ENCODE measurements around the gene TBXT. TPM values are rescaled to one million over a fixed set of nuclear protein-coding genes. Genes with fewer than 3 reads are reported as not detected.
"Not testable (repeated sequence)": the region's sequence is repeated elsewhere in the genome, so short reads cannot be mapped to it uniquely, and the experiment has no call there.

The TBXT gene
- total and polyA plus RNA-seq, 9 donors = not detected

DNA sequence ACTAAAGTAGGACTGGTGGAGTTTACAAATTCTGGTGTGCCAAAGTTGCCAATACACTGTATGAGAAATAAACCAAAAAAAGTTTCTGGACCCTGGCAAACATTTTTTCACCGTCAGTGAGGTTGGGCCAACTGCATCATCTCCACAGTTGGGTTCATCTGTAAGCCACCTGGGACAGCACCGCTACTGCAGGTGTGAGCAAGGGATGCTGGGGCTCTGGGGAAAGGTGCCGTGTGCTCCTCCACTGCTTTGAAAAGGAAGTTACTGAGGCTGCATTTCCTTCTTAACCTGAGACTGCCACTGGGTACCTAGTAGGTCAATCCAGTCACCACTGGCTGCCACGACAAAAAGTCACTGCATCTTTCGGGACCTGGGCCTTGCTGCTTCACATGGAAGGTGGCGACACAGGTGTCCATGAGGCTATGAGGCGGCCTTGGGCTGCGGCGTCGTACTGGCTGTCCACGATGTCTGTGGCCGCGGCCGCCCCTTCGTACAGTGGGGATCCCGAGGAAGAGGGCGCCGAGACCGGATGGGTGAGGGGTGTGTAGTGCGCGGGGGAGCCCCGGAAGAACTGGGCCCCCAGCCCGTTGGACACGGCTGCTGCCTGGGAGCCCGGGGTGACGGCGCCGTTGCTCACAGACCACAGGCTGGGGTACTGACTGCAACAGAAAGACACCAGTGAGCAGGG, 9.6 kb downstream of the TBXT start:
- H3K27me3 ChIP-seq (ENCODE audit: control insufficient read depth, insufficient read depth, low read length) = peaks cover 27% of the 10 kb centered on the region
- H3K9me3 ChIP-seq (replicated peaks; ENCODE audit: control insufficient read depth, low read depth, low read length) = no peaks in the 10 kb centered on the region
- H3K4me1 ChIP-seq (ENCODE audit: control insufficient read depth, insufficient read depth, low read length) = no peaks in the 10 kb centered on the region
- no peak overlapping the region for H3K27ac ChIP-seq (ENCODE audit: low read length)
- no peak overlapping the region for H3K4me3 ChIP-seq (ENCODE audit: low read length)
- no peaks in the 10 kb centered on the region for H3K36me3 ChIP-seq (ENCODE audit: control insufficient read depth, insufficient read depth, low read length)
- DNase-seq = no peak
- 87% methylated on average over 26 of the region's 28 CpGs for WGBS (ENCODE audit: insufficient coverage)

DNA sequence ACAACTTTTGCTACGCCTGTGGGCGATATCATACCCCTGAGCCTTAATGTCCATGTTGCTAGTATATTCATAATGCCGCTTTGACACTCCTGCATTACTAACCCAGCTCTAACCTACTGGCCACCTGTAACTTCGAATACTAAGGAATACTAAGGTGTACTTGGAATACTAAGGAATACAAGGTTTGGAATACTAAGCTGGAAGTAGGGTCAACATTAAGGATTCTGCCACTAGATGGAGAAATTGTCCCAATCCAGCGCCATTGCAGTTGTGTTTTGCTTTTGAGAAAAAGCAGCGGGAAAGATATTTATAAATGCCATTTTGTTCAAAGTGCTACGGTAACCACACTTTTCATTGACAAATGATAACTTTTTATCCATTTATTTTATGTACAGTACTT, 10.7 kb downstream of the TBXT start:
- H3K36me3 ChIP-seq (ENCODE audit: control insufficient read depth, insufficient read depth, low read length) = no peaks in the 10 kb centered on the region
- H3K4me1 ChIP-seq (ENCODE audit: control insufficient read depth, insufficient read depth, low read length) = no peaks in the 10 kb centered on the region
- peak; percentile 36 for DNase-seq
- peaks cover 16% of the 10 kb centered on the region for H3K27me3 ChIP-seq (ENCODE audit: control insufficient read depth, insufficient read depth, low read length)
- H3K9me3 ChIP-seq (replicated peaks; ENCODE audit: control insufficient read depth, low read depth, low read length) = no peaks in the 10 kb centered on the region
- no peak overlapping the region for H3K27ac ChIP-seq (ENCODE audit: low read length)
- 100% methylated on average over 1 of the region's 7 CpGs for WGBS (ENCODE audit: insufficient coverage)
- H3K4me3 ChIP-seq (ENCODE audit: low read length) = no peak overlapping the region

DNA sequence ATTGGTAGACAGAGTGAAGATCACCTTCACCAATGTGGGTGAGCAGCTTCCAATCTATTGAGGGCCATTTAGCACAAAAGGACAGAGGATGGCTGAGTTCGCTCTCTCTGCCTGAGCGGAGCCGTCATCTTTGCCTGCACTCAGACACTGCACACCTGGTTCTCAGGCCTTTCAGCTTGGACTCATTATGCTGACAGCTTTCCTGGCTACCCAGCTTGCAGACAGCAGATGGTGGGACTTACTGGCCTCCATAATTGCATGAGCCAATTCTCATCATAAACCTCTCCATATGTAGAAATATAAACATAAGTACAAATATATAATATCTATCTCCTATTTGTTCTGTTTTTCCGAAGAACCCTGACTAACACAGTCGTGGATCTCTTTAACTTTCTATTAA, 13.7 kb downstream of the TBXT start:
- no peak overlapping the region for H3K4me3 ChIP-seq (ENCODE audit: low read length)
- WGBS (ENCODE audit: insufficient coverage) = 55% methylated on average over 3 of the region's 5 CpGs
- no peaks in the 10 kb centered on the region for H3K4me1 ChIP-seq (ENCODE audit: control insufficient read depth, insufficient read depth, low read length)
- peaks cover 10% of the 10 kb centered on the region for H3K27me3 ChIP-seq (ENCODE audit: control insufficient read depth, insufficient read depth, low read length)
- peaks cover 4% of the 10 kb centered on the region for H3K9me3 ChIP-seq (replicated peaks; ENCODE audit: control insufficient read depth, low read depth, low read length)
- H3K36me3 ChIP-seq (ENCODE audit: control insufficient read depth, insufficient read depth, low read length) = no peaks in the 10 kb centered on the region
- DNase-seq = no peak
- no peak overlapping the region for H3K27ac ChIP-seq (ENCODE audit: low read length)

DNA sequence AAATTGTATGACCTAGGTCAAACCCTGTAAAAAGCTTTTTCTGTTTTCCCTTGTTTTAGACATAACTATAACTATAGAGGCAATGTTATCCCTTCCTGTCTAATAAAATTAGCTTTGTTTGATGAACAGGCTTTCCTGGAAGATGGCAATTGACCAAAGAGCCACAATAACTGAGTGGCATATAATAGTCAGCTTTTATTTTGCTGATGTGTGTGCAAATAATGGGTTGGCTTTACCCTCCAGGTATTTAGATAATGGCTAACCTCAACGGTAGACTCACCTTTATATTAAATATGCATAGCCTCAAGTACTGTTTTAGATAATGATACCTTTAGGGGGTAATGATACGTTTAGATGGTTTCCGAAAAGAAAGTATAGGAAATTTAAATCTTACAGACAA, 15.0 kb downstream of the TBXT start:
- peaks cover 4% of the 10 kb centered on the region for H3K27me3 ChIP-seq (ENCODE audit: control insufficient read depth, insufficient read depth, low read length)
- peaks cover 4% of the 10 kb centered on the region for H3K9me3 ChIP-seq (replicated peaks; ENCODE audit: control insufficient read depth, low read depth, low read length)
- no peak for DNase-seq
- no peak overlapping the region for H3K4me3 ChIP-seq (ENCODE audit: low read length)
- H3K36me3 ChIP-seq (ENCODE audit: control insufficient read depth, insufficient read depth, low read length) = no peaks in the 10 kb centered on the region
- no peak overlapping the region for H3K27ac ChIP-seq (ENCODE audit: low read length)
- no CpG with 5 or more reads among the region's 3 CpGs for WGBS (ENCODE audit: insufficient coverage)
- no peaks in the 10 kb centered on the region for H3K4me1 ChIP-seq (ENCODE audit: control insufficient read depth, insufficient read depth, low read length)

DNA sequence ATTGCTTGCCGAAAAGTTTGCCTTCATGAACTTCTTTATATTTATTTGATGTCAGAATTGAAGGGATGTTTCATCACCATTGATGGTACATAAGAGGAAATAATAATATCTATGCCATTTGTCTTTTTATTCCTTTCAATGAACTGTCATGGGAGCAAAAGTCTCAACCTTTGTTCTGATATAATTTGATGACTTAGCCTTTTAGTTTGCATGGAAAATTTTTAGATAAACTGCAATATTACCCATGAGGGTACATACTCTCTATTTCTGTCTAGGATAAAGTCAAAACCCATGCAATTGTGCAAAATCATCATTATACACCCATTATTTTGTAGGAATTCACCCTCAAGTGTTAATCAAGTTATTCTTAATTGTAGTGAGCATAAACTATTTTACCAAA, 15.9 kb downstream of the TBXT start:
- no peaks in the 10 kb centered on the region for H3K36me3 ChIP-seq (ENCODE audit: control insufficient read depth, insufficient read depth, low read length)
- no peak overlapping the region for H3K4me3 ChIP-seq (ENCODE audit: low read length)
- no peak for DNase-seq
- peaks cover 4% of the 10 kb centered on the region for H3K9me3 ChIP-seq (replicated peaks; ENCODE audit: control insufficient read depth, low read depth, low read length)
- no peak overlapping the region for H3K27ac ChIP-seq (ENCODE audit: low read length)
- peaks cover 4% of the 10 kb centered on the region for H3K27me3 ChIP-seq (ENCODE audit: control insufficient read depth, insufficient read depth, low read length)
- no CpG with 5 or more reads among the region's 1 CpG for WGBS (ENCODE audit: insufficient coverage)
- H3K4me1 ChIP-seq (ENCODE audit: control insufficient read depth, insufficient read depth, low read length) = no peaks in the 10 kb centered on the region

DNA sequence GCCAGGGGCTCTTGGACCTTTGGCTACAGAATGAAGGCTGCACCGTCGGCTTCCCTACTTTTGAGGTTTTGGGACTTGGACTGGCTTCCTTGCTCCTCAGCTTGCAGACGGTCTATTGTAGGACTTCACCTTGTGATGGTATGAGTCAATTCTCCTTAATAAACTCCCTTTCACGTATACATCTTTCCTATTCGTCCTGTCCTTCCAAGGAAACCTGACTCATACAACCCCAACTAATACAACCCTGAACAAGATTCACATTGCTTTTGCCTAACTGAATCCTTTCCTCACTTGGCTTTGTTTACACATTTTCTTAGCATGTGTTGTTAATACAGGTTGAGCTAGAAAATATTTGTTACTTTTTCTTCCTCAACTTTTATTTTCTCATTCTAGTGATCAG, 21.9 kb downstream of the TBXT start:
- Histone ChIP-seq H3K27me3 (ENCODE audit: control insufficient read depth, insufficient read depth, low read length) (peaks cover 2% of the 10 kb centered on the region), H3K4me3 (ENCODE audit: low read length) (no peak overlapping the region), H3K4me1 (ENCODE audit: control insufficient read depth, insufficient read depth, low read length) (no peaks in the 10 kb centered on the region), H3K9me3 (replicated peaks; ENCODE audit: control insufficient read depth, low read depth, low read length) (peaks cover 4% of the 10 kb centered on the region), H3K27ac (ENCODE audit: low read length) (no peak overlapping the region), H3K36me3 (ENCODE audit: control insufficient read depth, insufficient read depth, low read length) (no peaks in the 10 kb centered on the region)
- DNase-seq = no peak
- 100% methylated on average over 2 of the region's 5 CpGs for WGBS (ENCODE audit: insufficient coverage)

DNA sequence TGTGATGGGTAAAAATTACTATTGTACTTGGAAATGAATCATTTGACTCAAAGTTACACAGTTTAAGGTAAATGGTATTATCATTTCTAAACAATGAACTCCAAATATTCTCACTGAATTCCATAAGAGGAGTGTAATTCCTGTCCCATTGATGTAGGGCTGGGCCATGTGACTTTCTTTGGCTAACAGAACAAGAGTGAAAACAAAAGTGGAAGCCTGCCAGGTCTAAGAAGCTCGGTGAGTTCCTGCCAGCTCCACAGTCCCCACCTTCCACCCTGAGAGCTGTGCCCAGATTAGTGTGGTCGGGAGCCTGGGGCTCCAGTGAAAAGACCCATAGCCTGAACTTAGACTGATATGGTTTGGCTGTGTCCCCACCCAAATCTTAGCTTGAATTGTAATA, 24.6 kb downstream of the TBXT start:
- Histone ChIP-seq H3K4me3 (ENCODE audit: low read length) (no peak overlapping the region), H3K27ac (ENCODE audit: low read length) (no peak overlapping the region), H3K27me3 (ENCODE audit: control insufficient read depth, insufficient read depth, low read length) (peaks cover 4% of the 10 kb centered on the region), H3K4me1 (ENCODE audit: control insufficient read depth, insufficient read depth, low read length) (no peaks in the 10 kb centered on the region), H3K36me3 (ENCODE audit: control insufficient read depth, insufficient read depth, low read length) (no peaks in the 10 kb centered on the region), H3K9me3 (replicated peaks; ENCODE audit: control insufficient read depth, low read depth, low read length) (no peaks in the 10 kb centered on the region)
- peak; percentile 12 for DNase-seq
- no CpG with 5 or more reads among the region's 2 CpGs for WGBS (ENCODE audit: insufficient coverage)

DNA sequence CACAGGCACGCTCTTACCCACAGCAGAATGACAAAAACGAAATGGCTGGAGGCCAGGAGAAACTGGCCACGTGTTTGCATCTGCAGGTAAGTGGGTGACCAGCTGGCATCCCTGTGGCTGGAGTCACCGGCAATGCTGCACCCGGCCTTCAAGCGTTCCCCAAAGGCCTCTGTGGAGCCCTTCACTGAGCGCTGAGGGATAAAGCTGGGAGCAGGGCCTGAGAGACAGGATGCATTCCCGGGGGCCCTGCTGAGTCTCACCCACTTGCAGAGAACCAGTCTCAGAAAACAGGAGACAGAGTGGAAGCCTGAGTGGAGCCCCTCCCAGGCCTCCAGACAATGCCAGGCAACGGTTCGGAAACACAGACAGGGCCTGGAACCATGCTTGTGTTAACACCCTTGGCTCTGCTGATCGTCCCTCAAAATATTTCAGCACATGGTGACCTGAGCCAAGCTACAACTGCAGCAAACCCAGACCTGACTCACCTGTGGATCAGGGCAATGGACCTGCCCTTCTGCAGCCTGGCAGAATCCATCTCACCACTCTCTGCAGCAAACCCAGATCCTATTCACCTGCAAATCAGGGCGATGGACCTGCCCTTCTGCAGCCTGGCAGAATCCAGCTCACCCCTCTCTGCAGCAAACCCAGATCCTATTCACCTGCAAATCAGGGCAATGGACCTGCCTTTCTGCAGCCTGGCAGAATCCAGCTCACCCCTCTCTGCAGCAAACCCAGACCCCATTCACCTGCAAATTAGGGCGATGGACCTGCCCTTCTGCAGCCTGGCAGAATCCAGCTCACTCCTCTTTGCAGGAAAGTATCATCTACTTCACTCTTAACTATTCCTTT, 39.8 kb downstream of the TBXT start:
- Histone ChIP-seq H3K36me3 (ENCODE audit: control insufficient read depth, insufficient read depth, low read length) (no peaks in the 10 kb centered on the region), H3K4me3 (ENCODE audit: low read length) (no peak overlapping the region), H3K4me1 (ENCODE audit: control insufficient read depth, insufficient read depth, low read length) (no peaks in the 10 kb centered on the region), H3K27me3 (ENCODE audit: control insufficient read depth, insufficient read depth, low read length) (peaks cover 7% of the 10 kb centered on the region), H3K27ac (ENCODE audit: low read length) (no peak overlapping the region), H3K9me3 (replicated peaks; ENCODE audit: control insufficient read depth, low read depth, low read length) (no peaks in the 10 kb centered on the region)
- DNase-seq = no peak
- 67% methylated on average over 10 of the region's 13 CpGs for WGBS (ENCODE audit: insufficient coverage)

DNA sequence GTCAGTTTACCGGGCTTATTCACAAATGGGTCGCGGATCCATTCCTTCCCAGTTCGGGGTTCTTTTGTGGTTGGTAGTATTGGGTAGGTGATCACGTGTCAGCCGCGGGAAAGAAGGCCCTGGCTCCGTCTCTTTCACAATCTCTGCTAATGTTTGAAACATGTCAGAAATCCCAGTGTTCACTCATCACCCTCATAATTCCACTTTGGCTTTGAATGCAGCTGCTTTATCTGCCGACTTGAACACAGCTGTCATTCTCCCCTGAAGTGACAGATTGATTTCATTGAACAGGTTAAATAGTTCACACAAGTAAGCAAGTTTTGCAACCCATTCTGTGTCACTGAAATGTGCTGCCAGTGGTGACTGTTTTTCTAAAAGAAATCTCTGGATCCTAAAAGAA, 44.5 kb downstream of the TBXT start:
- H3K4me1 ChIP-seq (ENCODE audit: control insufficient read depth, insufficient read depth, low read length); H3K9me3 ChIP-seq (replicated peaks; ENCODE audit: control insufficient read depth, low read depth, low read length); DNase-seq; H3K36me3 ChIP-seq (ENCODE audit: control insufficient read depth, insufficient read depth, low read length); H3K27me3 ChIP-seq (ENCODE audit: control insufficient read depth, insufficient read depth, low read length); H3K4me3 ChIP-seq (ENCODE audit: low read length); H3K27ac ChIP-seq (ENCODE audit: low read length): not testable (repeated sequence)
- no CpG with 5 or more reads among the region's 9 CpGs for WGBS (ENCODE audit: insufficient coverage)

DNA sequence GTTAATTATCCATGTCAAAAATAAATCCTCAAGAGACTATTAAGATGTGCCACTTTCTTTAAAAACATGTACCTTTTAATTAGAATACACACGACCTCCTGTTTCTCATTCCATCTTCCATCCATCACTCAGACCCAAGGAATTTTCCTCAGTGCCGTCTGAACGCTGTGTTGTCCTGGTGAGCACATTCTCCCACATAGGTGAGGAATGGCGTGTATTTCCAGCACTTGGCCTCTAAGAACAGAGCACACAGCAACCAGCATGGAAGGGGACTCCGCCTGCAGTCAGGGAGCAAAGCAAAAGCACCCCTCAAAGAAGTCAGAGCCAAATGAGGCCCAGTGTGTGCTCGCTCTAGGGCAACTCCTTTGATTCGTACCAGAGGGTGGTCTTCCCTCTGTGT, 45.9 kb downstream of the TBXT start:
- DNase-seq = no peak
- Histone ChIP-seq H3K36me3 (ENCODE audit: control insufficient read depth, insufficient read depth, low read length) (no peaks in the 10 kb centered on the region), H3K4me1 (ENCODE audit: control insufficient read depth, insufficient read depth, low read length) (no peaks in the 10 kb centered on the region), H3K27me3 (ENCODE audit: control insufficient read depth, insufficient read depth, low read length) (peaks cover 6% of the 10 kb centered on the region), H3K9me3 (replicated peaks; ENCODE audit: control insufficient read depth, low read depth, low read length) (no peaks in the 10 kb centered on the region), H3K4me3 (ENCODE audit: low read length) (no peak overlapping the region), H3K27ac (ENCODE audit: low read length) (no peak overlapping the region)
- WGBS (ENCODE audit: insufficient coverage) = 37% methylated on average over 5 of the region's 7 CpGs
